NCI-H2107 (cell line): ENCODE measurements around the gene ZBTB12.
"Not testable (repeated sequence)": the region's sequence is repeated elsewhere in the genome, so short reads cannot be mapped to it uniquely, and the experiment has no call there.

Experiments used
- DNase-seq: peaks from one replicate; lab custom pipeline; 2025; lab: John Stamatoyannopoulos, UW

The ZBTB12 gene

GRCh38 chr6:31901953-31902643 is at the start of gene ZBTB12:
Gene ZBTB12, minus strand, starts transcription at chr6:31902086. Its CDS starts 781 bp downstream, at chr6:31901305.
- peak; percentile 82 for DNase-seq

GRCh38 chr6:31949926-31950548 is 48.2 kb upstream of the ZBTB12 start:
- DNase-seq = no peak

- DNase-seq = no peak
Measured at GRCh38 chr6:31948753-31949413, 47.0 kb upstream of the ZBTB12 start.

GRCh38 chr6:31948306-31948705 is 46.4 kb upstream of the ZBTB12 start:
- DNase-seq = no peak

- no peak for DNase-seq
Measured at GRCh38 chr6:31947864-31948263, 46.0 kb upstream of the ZBTB12 start.

GRCh38 chr6:31947070-31947675 is 45.3 kb upstream of the ZBTB12 start:
- DNase-seq = no peak

GRCh38 chr6:31946370-31946885 is 44.5 kb upstream of the ZBTB12 start:
- no peak for DNase-seq

GRCh38 chr6:31945507-31946369 is 43.9 kb upstream of the ZBTB12 start, which contains the start of gene CFB:
Gene CFB, plus strand, starts transcription at chr6:31946095. Its CDS starts 127 bp downstream, at chr6:31946222.
- DNase-seq = no peak

GRCh38 chr6:31945154-31945506 is 43.2 kb upstream of the ZBTB12 start:
- no peak for DNase-seq

- no peak for DNase-seq
Measured at GRCh38 chr6:31943742-31944141, 41.9 kb upstream of the ZBTB12 start.

GRCh38 chr6:31940256-31940664 is 38.4 kb upstream of the ZBTB12 start:
- no peak for DNase-seq

- DNase-seq = no peak
Measured at GRCh38 chr6:31935823-31936222, 33.9 kb upstream of the ZBTB12 start.

- no peak for DNase-seq
Measured at GRCh38 chr6:31935021-31935420, 33.1 kb upstream of the ZBTB12 start.

GRCh38 chr6:31933537-31933936 is 31.7 kb upstream of the ZBTB12 start:
- no peak for DNase-seq

- DNase-seq = not testable (repeated sequence)
Measured at GRCh38 chr6:31932137-31932536, 30.3 kb upstream of the ZBTB12 start.

- no peak for DNase-seq
Measured at GRCh38 chr6:31930962-31931361, 29.1 kb upstream of the ZBTB12 start.

GRCh38 chr6:31928672-31928939 is 26.7 kb upstream of the ZBTB12 start:
- no peak for DNase-seq

- no peak for DNase-seq
Measured at GRCh38 chr6:31927863-31928671, 26.2 kb upstream of the ZBTB12 start.

- no peak for DNase-seq
Measured at GRCh38 chr6:31927242-31927862, 25.5 kb upstream of the ZBTB12 start, which contains the start of gene C2. Gene C2, plus strand, starts transcription at chr6:31927717. Its CDS starts 36 bp downstream, at chr6:31927753.

GRCh38 chr6:31922942-31923341 is 21.1 kb upstream of the ZBTB12 start:
- DNase-seq = no peak
